CMK (cell line): Measurements from ENCODE around the gene NCBP3.
"Not testable (repeated sequence)": the region's sequence is repeated elsewhere in the genome, so short reads cannot be mapped to it uniquely, and the experiment has no call there.

Experiments
- DNase-seq: peaks from one replicate; pipeline ENCODE4 v3.0.0-alpha.2; 2010; ENCODE audit warnings: low read depth

Gene NCBP3

DNA sequence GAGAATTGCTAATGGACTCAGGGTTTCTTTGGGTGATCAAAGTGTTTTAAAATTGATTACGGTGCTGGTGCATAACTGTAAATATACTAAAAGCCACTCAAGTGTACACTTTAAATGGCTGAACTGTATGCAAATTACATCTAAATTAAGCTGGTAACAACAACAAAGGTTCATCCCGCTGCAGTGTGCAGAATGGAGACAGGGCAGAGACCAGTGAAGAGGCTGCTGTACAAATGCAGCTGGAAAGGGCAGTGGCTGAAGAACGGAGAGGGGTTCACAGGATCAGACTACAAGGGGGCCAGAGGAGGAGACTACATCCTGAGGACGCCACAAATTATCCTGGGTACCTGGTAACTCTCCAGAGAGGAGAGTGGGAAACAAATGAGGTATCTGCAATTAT lies 36.0 kb downstream of the NCBP3 start:
- no peak for DNase-seq

DNA sequence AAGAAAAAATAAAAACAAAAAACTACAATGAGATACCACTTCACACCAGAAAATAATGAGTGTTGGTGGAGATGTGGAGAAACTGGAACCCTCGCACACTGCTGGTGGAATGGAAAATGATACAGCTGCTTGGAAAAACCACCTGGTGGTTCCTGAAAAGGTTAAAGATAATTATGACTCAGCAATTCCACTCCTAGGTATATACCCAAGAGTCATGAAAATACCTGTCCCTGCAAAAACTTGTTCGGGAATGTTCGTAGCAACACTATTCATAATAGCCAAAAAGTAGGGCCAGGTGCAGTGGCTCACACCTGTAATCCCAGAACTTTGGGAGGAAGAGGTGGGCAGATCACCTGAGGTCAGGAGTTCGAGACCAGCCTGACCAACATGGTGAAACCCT lies 36.9 kb downstream of the NCBP3 start:
- no peak for DNase-seq

DNA sequence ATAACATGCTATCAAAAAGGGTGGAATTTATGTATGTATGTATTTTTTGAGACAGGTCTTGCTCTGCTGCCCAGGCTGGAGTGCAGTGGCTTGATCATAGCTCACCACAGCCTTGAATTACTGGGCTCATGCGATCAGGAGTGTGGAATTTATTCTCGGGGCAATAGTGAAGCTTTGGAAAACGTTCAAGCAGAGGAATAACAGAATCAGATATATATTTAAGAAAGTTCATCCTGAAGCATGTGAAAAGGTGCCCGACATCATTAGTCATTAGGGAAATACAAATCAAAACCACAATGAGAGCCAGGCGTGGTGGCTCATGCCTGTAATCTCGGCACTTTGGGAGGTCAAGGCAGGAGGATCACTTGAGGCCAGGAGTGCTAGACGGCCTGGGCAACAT lies 37.3 kb downstream of the NCBP3 start:
- no peak for DNase-seq

DNA sequence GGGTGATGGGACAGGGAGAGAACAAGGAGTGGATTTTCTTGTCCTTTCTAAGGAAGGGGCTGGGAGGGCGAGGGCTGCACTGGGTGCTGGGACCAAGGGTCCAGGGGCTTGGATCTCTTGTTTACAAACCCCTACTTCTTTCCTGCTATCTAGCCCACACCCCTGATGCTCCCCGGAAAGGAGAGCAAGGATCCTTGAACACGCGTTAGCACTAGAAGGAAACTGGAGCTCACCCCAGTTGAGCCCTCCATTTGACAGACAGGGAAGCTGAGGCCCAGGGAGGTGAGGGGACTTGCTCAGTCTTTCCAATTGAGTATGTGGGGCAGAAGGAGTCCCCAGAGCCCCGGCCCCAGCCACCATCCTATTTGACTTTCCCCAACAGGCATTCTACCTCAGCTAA lies 40.5 kb downstream of the NCBP3 start:
- no peak for DNase-seq

DNA sequence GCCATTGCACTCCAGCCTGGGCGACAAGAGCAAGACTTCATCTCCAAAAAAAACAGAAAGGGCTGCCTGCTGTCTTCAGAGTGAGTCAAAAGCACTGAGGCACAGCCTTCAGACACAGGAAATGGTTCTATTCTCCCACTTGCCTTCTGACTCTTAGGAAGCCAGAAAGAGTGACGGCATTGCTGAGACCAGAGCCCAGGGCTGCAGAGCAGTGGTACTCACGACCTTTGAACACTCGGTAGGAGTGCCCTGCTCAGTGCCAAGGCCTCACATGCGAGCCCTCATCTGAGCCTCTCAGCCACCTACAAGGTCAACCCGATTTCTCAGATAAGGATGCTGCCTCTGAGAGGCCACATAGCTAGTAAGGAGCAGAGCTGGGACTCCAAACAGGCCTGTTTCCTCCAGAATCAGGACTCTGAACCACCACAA lies 41.5 kb downstream of the NCBP3 start:
- DNase-seq = no peak

DNA sequence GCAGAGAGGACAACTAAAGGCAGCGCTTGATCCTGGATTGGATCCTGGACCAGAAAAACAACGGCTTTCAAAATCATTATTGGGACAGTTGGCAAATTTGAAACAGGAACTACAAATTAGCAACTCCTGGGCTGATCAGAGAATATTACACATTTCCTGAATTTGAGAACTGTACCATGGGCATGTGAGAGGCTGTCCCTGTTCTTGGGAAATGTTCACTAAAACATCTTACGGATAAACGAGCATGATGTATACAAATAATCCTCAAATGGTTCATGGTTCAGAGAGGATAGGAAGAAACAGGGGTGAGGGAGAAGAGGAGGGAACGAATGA lies 42.8 kb downstream of the NCBP3 start:
- no peak for DNase-seq

DNA sequence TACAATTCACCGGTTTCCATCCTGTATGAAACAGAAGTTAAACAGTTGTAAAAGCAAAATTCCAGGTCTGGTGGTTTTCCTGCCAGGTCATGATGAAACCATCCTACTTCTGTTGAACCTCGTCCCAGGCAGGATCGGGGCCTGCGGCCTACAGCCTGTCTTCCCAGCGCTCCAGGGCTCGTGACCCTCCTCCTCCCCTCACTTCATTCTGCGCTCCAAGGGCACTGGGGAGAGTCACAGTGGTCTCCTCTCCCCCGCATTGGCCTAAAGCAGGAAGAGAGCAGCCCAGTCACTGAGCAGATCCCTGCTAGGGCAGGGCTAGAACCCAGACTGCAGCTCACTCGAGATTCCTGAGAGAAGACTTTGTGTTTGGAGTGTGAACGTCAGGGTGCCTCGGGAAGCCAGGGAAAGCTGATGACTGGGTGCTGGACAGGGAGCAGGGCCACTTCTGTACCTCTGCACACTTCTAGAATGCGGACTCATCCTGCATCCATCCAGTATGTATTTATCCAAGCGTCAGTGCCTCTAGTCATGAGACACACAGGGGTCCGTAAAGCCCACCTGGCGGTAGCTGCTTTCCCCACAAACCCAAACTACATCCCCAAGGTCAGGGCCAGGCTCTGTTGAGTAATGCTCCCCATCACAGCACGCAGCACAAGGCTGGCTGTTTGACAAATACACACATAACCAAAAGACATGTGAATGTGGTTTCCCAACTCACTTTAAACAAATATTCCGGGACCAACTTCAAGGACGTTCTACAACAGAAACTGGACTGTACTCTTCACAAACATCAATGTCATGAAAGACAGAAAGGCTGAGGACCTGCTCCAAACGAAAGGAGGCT lies 43.4 kb downstream of the NCBP3 start:
- no peak for DNase-seq

DNA sequence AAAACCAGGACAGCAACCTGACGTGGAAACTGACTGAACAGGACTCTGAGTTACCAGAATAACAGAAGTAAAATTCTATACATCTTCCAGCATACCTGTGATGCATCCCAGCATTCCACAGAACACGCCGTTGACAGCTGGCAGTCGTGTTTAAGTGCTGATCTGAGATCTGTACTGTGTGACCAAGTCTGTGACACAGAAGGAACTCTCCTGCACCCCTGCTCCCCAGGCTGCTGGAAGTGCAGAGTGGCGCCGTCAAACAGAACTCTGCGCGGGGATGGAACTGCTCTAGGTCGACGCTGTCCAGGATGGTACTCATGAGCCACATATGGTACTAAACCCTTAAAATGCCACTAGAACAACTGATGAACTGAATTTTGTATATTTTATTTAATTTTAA lies 44.3 kb downstream of the NCBP3 start:
- no peak for DNase-seq

DNA sequence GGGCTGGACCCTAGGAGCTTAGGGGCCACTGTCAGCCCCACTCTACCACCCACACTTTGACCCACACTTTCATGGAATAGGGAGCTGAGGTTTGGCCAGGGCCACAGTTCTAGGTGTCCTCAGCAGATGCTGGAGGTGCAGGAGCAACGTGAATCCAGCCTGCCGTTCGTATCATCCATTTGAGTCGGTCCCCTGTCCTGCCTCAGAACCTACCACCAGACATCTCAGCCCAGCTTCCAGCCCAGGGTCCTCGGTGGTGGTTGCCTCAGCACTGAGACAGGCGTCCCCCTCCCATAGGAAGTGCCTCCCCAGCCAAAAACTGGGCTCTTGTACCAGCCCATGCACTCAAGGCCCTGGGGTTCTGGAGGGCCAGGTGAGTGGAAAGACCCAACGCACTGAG lies 44.7 kb downstream of the NCBP3 start:
- DNase-seq = no peak

DNA sequence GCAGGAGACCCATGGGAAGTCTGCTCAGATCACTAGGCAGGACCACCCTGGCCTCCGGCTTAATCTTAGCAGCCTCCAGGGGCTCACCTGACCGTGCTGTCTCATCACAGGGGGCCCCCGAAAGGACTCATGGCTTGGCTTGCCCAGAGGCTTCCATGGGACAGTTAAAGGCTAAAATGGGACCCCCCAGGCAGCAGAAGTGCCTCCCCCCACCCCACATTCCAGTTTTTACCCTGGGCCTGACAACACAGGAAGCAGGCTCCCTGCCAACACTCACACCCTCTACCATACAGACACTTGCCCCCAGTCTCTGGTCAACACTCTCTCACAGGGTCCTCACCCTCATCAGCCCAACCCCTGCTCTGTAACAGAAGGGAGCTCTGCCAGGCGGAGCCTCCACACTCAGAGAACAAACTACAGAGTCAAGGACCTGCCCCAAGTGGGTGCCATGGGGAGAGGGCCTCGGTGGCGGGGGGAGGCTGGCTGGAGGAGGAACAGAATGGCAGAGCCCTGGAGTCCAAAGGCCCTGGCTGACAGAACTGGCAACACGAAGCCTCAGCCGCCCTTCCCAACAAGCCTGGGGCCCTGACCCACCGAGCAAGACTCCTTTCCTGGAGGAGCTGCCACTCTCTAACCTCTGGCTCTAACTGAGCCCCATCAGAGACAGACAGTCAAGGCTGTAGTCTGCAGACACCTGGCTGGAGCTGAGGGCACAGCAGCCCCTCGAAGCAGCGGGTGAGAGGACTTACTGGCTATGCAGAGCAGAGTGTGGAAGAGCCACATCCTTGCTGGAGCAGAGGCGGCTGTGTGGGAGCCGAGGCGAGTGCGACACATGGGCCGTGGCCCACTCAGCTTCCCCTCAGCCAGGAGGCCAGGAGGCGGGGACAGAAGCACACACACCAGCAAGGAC lies 45.4 kb downstream of the NCBP3 start, which contains the start of gene ITGAE:
Gene ITGAE (minus strand): TSS at position 827 of the 910 bp plus-strand sequence. CDS start 44 bp downstream, at position 783.
- DNase-seq = no peak

DNA sequence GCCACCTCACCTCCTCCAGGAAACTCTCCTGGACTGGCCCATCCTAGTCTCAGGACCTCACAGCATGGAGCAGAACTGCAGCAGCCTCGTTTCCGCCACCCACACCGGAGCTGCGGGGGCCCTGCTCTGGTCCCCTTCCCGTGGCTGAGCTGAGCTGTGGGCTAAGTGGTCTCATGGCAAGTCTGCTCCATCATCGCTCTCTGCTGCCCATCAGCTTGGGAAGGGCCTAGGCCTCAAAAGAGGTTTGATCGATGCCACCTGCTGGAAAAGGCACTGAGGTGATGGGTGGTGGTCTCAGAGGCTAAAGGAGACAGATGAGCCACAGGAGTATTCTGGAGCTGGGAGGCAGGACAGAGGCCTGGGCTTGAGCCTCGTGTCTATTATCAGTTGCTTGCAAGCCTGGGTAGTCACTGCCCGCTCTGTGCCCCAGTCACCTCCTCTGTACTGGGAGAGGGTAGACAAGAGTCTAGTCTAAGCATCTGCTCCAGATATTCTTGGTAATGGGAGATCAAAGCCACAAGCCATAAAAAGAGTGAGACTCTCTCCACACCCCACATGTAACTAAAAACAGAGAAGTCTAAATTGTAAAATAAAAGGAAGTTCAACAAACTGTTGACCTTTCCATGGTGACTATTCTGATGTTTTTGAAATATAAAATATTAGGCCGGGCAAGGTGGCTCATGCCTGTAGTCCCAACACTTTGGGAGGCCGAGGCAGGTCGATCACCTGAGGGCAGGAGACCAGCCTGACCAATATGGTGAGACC lies 46.7 kb downstream of the NCBP3 start:
- DNase-seq = no peak

DNA sequence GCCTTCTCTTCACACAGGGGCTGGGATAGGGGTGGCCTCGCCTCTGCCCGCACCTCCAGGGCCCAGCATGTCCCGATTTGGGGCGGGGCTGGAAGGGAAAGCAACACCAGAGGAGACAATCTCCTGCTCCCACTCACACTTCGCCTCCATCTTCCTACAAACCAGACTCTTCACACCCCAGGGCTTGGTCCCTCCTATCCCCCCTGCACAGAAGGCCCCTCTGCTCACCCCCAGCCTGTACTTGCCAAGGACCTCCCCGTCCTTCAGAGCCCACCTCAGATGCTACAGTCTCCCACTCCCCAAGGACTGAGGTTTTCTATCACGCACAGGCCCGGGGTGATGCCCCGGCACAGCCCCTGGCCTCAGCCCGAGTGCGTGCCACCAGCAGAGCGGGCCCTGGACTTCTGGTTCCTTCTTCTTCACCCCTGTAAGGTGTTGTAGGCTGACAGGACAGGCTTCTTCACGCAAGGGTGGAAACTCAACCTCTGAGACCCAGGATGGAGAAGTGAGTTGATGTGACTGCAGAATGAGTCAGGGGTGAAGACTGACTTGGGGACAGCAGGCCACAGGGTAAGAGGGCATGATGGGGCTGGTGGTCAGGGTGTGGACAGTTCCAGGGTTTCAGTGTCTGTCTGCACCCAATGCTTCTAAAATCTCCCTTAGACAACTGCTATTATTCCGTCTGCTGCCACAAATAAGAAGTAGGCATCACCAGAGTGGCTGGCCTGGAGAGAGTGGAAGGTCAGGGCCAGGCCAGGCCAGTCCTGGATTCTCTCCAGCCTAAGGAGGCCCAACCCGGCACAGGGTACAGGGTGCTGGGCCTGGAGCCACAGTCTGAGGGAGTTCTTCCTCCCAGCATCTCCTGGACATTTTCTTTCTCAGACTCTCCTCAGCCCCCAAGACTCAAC lies 47.5 kb downstream of the NCBP3 start:
- DNase-seq = no peak

DNA sequence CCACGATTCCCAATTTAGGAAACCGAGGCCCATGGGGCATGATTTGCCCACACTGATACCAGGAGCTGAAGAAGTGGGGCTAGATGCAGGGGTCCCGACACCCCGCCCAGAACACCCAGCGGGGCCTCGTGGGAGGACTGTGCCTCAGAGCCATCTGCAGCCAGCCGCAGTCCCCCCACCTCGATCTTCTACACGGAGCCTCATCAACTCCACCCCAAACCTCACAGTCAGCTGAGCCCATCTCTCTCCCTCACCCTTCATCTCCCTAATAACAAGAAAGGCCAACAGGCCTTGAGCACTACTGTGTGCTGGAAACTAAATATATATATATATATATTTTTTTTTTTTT lies 49.2 kb downstream of the NCBP3 start:
- DNase-seq = no peak

DNA sequence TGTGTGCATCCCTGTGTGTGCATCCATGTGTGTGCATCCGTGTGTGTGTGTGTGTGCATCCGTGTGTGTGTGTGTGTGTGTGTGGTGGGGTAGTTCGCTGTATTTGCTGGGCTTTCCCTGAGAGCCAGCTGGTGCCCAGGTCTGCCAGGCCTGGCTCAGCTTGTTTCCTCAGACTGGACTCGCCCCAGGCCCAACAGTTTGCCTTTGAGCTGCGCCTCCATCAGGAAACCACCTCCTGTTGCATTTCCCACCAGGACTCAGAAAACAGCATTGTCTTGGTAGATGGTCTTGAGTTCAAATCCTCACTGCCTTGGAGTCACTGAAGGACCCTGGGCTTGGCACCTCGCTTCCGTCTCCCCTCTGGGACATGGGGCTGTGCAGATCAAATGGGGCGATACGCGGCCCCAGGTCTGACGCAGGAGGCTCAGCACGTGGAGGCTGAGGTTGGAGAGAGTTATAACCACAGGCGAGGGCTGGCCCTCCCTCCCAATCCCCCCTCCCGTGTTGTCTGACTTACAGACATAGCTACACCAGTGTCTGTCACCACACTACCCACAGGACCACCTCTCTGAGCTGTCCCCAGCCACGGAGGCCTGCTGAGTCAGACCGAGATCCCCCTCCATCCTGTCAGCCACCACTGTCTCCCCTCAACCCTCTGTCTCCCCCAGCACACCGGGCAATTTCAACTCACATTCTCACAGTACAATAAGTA lies 49.8 kb downstream of the NCBP3 start:
- no peak for DNase-seq

DNA sequence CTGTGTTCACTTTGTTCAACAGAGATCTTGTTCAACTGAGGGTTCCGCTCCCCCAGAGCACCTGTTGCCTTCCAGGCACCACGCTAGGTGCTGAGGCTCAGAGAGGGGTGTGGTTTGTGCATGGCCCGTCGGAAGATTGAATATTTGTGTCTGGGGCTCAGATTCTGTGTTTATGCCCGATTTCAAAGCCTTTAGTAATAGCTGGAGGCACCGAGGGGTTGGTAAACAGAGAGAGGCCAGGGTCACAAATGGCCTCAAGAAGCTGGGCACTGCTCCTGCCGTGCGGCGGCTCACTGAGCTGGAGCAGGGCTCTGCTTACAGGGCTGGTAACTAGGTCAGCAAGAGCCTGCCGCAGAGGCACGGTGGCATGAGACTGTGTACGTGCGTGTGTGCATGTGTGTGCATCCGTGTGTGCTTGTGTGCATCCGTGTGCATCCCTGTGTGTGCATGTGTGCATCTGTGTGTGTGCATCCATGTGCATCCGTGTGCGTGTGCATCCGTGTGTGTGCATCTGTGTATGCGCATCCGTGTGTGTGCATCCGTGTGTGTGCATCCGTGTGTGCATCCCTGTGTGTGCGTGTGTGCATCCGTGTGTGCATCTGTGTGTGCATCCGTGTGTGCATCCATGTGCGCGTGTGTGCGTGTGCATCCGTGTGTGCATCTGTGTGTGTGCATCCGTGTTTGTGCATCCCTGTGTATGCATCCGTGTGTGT lies 50.5 kb downstream of the NCBP3 start:
- DNase-seq = no peak

DNA sequence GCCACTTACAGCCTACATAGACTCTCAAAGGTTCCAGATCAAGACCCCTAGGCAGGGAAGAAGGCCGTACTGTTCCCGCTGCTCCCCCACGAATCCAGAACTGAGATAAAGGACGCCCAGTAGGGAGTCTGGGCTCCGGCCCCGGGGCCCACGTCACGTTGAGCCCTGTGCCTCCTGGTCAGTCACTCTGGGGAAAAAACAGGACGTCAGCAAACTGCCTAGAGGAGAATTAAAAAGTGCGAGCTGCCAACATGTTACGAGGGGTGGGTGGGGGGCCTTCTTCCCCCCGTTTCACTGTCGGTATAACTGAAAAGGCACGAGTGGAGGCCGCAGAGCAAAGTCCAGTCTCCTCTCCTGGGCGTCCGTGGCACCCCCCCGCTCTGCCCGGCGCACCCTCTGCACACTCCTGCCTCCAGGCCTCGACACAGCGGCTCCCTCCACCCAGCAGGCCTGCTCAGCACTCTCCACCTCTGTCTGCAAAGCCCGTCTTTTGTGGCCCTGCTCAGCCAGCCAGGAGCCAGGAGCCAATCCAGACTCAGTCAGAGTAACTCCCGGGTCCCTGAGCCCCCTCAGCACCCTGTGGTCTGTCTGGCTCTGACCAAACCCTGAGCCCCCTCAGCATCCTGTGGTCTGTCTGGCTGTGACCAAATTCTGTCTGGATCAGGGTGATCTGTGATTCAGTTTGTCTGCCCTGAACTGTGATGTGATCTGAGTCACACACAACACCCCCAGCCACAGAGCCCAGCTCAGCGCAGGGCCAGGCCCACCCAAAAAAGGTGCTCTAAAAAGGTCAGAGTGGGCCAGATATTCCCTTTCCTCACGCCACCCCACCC lies 51.3 kb downstream of the NCBP3 start:
- DNase-seq = no peak

DNA sequence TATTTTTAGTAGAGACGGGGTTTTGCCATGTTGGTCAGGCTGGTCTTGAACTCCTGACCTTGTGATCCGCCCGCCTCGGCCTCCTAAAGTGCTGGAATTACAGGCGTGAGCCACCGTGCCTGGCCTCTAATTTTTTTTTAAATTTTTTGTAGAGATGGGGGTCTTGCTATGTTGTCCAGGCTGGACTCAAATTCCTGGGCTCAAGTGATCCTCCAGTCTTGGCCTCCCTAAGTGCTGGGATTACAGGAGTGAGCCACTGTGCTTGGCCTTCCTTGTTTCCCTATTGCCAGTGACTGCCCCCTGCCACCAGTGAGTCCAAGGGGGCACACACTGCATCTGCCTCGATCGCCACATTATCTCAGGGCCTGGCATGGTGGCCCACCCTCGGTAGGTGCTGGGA lies 51.9 kb downstream of the NCBP3 start:
- not testable (repeated sequence) for DNase-seq

DNA sequence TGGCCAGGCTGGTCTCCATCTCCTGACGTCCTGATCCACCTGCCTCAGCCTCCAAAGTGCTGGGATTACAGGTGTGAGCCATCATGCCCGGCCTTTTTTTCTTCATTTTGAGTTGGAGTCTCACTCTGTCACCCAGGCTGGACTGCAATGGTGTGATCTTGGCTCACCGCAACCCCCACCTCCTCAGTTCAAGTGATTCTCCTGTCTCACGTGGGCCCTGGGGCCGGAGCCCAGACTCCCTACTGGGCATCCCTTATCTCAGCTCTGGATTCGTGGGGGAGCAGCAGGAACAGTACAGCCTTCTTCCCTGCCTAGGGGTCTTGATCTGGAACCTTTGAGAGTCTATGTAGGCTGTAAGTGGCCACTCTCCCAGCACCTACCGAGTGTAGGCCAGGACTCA lies 52.8 kb downstream of the NCBP3 start:
- DNase-seq = not testable (repeated sequence)

DNA sequence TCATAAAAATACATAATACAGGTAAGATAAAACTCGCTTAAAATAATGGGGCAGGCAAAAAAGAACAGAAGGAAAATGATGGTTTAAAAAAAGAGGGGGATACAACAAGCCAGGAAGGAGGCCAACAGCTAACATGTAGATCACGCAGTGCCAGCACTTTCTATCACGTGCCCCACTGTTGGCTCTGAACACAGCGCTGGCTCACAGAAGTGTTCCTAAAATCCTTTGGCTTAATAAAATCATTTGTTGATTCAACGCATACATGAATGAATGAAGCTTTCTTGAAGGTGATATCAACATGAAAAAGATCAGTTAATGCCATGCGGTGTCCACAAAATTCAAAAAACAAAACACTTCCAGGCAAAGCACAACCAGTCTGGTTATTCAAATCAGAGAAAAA lies 53.6 kb downstream of the NCBP3 start:
- no peak for DNase-seq
